ENCODE measurements around the gene NPHP4. TPM values are rescaled to one million over a fixed set of nuclear protein-coding genes. Genes with fewer than 3 reads are reported as not detected.

NPHP4 gene
- total and polyA plus RNA-seq, 9 of the 15 experiments (the other 6 are each of a cell fraction or from before 2014, with no cell fraction given), result 0.52 to 26.2 (median 6.7) TPM

- H3K9me1 ChIP-seq (ENCODE audit: control insufficient read depth, insufficient read depth, low read length), result no peaks in the 10 kb centered on the region
- DNase-seq (ENCODE audit: extremely low read depth in 1 of 4, low spot score in 3 of 4), result peak in 3 of 4 experiments; percentile 56 to 60 (median 59)
- BruUV-seq (replicated peaks), result no TSS peak
- peak; percentile 19; the same call in 2 of the 3 replicates for ATAC-seq
- H3K9ac ChIP-seq (ENCODE audit: insufficient read depth in 1 of 2, low read depth in 2 of 2, low read length in 2 of 2), result no peak overlapping the region
- intact Hi-C loops (cut with micrococcal nuclease), result no loop called here
- POLR2A ChIA-PET, result interaction anchor here (0.6 to 1.6 kb wide), 6 partner anchors 9 to 796 kb away, joined by 3 to 11 read pairs (median 3); partner anchors contain the start of gene NPHP4
- H3K27me3 ChIP-seq (ENCODE audit: control insufficient read depth in 2 of 2, insufficient read depth in 2 of 2, low read length in 2 of 2), result no peaks in the 10 kb centered on the region
- no peak overlapping the region for H3K4me3 ChIP-seq
- in situ Hi-C loops (cut with MboI), result no loop called here
- CTCF ChIA-PET (ENCODE audit: low intra/inter-chr PET ratio), result no interaction called here
- H2AFZ ChIP-seq (ENCODE audit: low read depth, low read length), result no peak overlapping the region
- peaks cover 39% of the 10 kb centered on the region; the same call in 2 of the 3 replicates for H3K36me3 ChIP-seq (ENCODE audit: control insufficient read depth, insufficient read depth, low read length)
- no peak overlapping the region for H3K4me2 ChIP-seq (ENCODE audit: insufficient read depth, low read length)
- no peaks in the 10 kb centered on the region for H3K9me3 ChIP-seq (replicated peaks; ENCODE audit: control insufficient read depth, insufficient read depth, low read depth, low read length)
- 14% methylated on average over 5 of the region's 5 CpGs for WGBS (ENCODE audit: insufficient coverage, low coverage, missing lambda C conversion rate)
- no peak overlapping the region for H3K27ac ChIP-seq (ENCODE audit: extremely low read depth, low read depth, low read length)
- peaks cover 20 to 21% of the 10 kb centered on the region in 2 experiments for H3K4me1 ChIP-seq (replicated peaks in 1 of 2; ENCODE audit: control insufficient read depth in 2 of 2, insufficient read depth in 2 of 2, low read length in 2 of 2)
- no peaks in the 10 kb centered on the region for H3K79me2 ChIP-seq (ENCODE audit: control insufficient read depth, insufficient read depth, low read length)
- FAIRE-seq, result peak; percentile 61
- no peaks in the 10 kb centered on the region for H4K20me1 ChIP-seq (replicated peaks; ENCODE audit: control insufficient read depth, insufficient read depth, low read length)
- no peak for TF ChIP-seq ZNF277 (CRISPR knock-in tag; IDR thresholded peaks at IDR 0.05; ENCODE audit: borderline replicate concordance)
- TF ChIP-seq PBX2 (CRISPR knock-in tag; IDR thresholded peaks at IDR 0.05; ENCODE audit: low read depth), result peak; percentile 63; the same call in 1 of the 2 replicates
- peak; percentile 99 for TF ChIP-seq PBX2 (tag; conservative IDR thresholded peaks at IDR 0.05; ENCODE audit: low read depth)
- TF ChIP-seq MEF2A (IDR thresholded peaks at IDR 0.05; ENCODE audit: control insufficient read depth, low read depth, low read length), result no peak
- no peak for TF ChIP-seq GATA2 (CRISPR knock-in tag; IDR thresholded peaks at IDR 0.05)
- peak; percentile 13; the same call in 1 of the 2 replicates for TF ChIP-seq ARID1B (IDR thresholded peaks at IDR 0.05)
- no peak for TF ChIP-seq ZSCAN29 (IDR thresholded peaks at IDR 0.05)
- TF ChIP-seq NONO (IDR thresholded peaks at IDR 0.05; ENCODE audit: low read depth in 2 of 2, low read length in 1 of 2), result no peak
- no peak for TF ChIP-seq ID3 (CRISPR knock-in tag; IDR thresholded peaks at IDR 0.05)
- TF ChIP-seq ID3 (tag; IDR thresholded peaks at IDR 0.05), result no peak
- no peak for TF ChIP-seq ZNF354B (CRISPR knock-in tag; IDR thresholded peaks at IDR 0.05)
- peak; percentile 77 for TF ChIP-seq ZNF239 (CRISPR knock-in tag; IDR thresholded peaks at IDR 0.05)
- no peak for TF ChIP-seq HNRNPL (IDR thresholded peaks at IDR 0.05; ENCODE audit: low read depth, low read length)
- no peak for TF ChIP-seq HNRNPH1 (optimal IDR thresholded peaks at IDR 0.05; ENCODE audit: low read depth, low read length)
- TF ChIP-seq FOXO4 (CRISPR knock-in tag; IDR thresholded peaks at IDR 0.05), result no peak
- no peak for TF ChIP-seq SIN3A (IDR thresholded peaks at IDR 0.05; ENCODE audit: borderline replicate concordance in 2 of 2, control insufficient read depth in 1 of 2, low read depth in 2 of 2, low read length in 2 of 2)
- no peak for TF ChIP-seq TAF15 (IDR thresholded peaks at IDR 0.05; ENCODE audit: low read depth, low read length)
- 0 out of 2 replicates have a peak, but pooled peaks have one; percentile 17 for TF ChIP-seq EP300 (IDR thresholded peaks at IDR 0.05; ENCODE audit: low read length)
Observed at GRCh38 chr1:5982868-5983267, 9.4 kb downstream of the NPHP4 start.
